Activated CD4-positive, alpha-beta T cell treated with anti-CD3 and anti-CD28 coated beads for 24 hours (primary cell): ENCODE data around the gene RBM47.

ENCODE experiments used
- DNase-seq, 2 donors: peaks; one replicate each; pipeline ENCODE4 v3.0.0-alpha.2; 2020; ENCODE audit warnings: low read depth in 2 of 2

Gene RBM47

DNA sequence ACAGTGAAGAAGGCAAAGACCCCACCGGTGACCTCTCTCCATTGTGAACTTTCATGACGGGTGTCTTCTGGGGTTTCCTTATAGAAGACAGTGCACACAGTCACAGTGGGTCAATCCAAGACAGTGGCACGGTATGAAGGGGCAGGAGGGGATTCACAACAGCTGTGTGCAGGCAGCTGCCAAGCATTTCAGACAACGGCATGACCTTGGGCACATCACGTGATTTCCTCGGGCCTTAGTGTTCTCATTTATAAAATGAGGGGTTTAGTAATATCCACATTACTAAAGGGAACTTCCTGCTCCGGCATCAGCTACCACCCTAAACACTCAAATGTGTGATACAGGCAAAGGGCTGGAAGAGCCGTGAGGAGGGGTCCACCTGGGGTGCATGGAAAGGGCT, 42.9 kb downstream of the RBM47 start:
- no peak for DNase-seq

GRCh38 chr4:40586034-40586433, 43.6 kb downstream of the RBM47 start:
- DNase-seq, result no peak

DNA sequence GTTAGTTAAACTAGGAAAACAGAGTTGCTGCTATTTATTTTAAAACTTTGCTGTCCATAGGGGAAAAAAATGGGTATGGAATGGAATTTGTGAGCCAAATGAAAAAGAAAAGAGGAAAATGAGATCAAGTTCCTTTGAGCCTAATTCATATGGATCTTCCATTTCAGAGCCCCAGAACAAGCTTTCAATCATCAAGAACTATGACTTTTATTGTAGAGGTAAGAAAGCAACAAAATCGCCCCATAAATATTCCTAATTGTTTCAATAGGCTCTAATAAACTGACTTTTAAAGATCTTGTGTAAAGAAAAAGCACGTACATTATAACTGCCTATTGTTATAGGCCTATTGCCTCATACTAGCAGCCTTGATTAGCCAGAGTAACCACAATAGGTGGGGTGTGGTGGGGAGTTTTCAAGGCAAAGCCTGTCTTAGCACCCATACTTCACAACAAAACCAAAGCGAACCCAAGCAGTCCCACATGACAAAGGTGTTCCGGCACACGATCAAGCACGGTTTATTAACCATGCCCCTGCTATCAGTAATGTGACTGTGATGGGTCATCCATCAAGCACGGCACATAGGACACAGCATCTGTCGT, 44.4 kb downstream of the RBM47 start:
- DNase-seq, result no peak

DNA sequence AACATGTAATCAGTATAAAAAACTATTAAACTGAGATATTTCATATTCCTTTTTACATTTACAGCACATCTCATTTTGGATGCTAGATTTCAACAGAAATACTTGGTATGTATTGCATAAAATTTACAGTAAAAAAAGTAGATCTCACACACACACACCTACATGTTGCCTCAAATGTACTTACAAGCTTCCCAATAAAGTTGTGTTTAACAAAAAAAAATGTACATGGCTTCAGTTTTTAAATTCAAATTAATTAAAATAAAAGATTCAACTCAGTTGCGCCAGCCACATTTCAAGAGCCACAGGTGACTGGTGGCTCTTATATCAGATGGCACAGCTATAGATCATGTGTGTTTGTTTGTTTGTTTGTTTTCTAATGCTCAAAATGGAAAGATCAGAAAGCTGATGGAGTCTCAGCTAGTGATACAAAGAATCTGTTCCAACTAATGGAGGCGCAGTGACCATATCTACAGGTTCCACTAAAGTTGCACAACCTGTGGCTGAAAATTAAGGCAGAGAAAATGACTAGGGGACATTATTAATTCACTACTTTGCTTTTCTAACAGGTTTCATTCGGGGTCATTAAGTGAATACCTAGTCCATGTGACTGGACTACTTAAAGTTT, 45.0 kb downstream of the RBM47 start:
- DNase-seq, result no peak

- DNase-seq, result no peak
These were observed 45.7 kb downstream of the RBM47 start for GRCh38 chr4:40583850-40584439.

GRCh38 chr4:40582413-40582812, 47.3 kb downstream of the RBM47 start:
- no peak for DNase-seq

- no peak for DNase-seq
These were observed 48.2 kb downstream of the RBM47 start for GRCh38 chr4:40581254-40582140.

- DNase-seq, result no peak
These were observed 49.7 kb downstream of the RBM47 start for GRCh38 chr4:40579983-40580382.

- DNase-seq, result no peak
These were observed 51.9 kb downstream of the RBM47 start for GRCh38 chr4:40577588-40578253.

DNA sequence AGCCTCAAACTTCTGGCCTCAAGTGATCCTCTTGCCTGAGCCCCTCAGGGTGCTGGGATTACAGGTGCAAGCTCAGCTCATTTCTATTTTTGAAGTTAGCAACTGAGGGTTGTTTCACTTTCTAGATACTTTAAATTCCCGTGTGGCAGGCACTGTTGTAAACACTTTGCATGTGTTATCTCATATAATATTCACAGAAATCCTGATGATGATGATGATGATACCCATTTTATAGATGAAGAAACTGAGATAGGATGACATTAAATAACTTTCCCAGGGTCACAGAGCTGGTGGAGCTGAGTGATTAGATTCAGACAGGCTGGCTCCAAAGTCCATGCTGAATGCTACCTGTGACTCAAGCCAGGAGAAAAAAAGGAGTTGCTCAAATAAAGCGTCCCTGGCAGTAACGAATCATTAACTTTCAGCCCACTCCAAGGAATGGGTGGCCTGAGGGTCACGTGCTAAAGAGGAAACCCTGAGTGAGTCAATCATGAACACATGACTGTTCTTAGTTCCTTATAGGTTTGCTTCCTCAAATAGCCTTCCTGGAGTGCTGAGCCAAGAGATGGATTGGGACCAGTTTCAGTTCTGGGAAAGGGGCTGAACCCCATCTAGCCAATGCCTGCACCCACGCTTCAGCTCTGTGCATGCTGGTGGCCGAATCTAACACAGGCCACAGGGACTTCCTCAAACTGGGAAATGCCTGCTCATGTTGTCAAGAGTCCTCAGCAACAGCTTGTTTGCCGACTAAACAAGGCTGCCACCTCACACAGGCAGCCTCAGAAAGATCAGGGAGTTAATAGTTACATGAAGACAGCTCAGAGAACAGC, 52.8 kb downstream of the RBM47 start:
- DNase-seq, result no peak

GRCh38 chr4:40575846-40576245, 53.8 kb downstream of the RBM47 start:
- no peak for DNase-seq

DNA sequence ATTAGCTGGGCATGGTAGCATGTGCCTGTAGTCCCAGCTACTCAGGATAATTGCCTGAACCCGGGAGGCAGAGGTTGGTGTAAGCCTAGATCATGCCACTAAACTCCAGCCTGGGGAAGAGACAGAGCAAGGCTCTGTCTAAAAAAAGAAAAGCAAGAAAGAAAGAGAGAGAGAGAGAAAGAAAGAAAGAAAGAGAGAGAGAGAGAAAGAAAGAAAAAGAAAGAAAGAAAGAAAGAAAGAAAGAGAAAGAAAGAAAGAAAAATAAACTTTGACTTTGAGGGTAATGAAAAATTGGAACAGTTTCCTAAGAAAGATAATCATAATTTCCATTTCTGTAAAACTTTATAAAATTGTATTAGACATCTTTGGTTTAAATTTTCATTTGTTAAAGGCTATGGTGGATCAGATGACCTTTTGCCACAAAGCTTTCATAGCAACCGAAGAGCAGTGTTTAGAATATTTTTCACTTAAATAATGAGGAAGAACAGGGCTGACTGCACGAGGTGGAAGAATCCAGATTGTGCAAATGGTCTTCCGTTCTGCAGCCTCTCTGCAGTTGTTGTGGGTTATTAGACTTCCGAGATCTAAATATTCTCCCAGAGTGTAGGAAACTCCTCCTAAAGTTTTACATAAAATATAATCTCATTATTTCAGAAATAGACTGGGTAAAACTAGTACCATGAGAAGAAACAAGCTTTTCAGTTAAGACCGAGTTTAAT, 55.9 kb downstream of the RBM47 start:
- no peak for DNase-seq

DNA sequence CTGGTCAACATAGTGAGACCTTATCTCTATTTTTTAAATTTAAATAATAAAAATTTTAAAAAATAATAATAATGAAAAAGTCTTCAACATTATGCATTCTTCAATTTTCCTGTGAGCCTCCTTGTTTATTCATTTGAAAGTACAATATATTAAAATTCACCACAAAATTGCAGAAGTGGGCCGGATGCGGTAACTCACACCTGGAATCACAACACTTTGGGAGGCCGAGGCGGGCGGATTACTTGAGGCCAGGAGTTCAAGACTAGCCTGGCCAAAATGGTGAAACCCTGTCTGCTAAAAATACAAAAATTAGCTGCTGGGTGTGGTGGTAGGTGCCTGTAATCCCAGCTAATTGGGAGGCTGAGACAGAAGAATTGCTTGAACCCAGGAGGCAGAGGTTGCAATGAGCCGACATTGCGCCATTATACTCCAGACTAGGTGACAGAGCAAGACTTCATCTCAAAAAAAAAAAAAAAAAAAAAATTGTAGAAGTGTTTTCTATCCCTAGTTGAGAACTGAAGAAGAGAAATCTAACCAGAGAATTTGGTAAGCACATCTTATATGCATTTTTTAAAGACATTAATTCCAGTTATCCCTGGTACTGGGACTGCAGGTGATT, 56.9 kb downstream of the RBM47 start:
- DNase-seq, result no peak

- no peak for DNase-seq
These were observed 58.5 kb downstream of the RBM47 start for GRCh38 chr4:40571208-40571607.

GRCh38 chr4:40570348-40571077, 59.2 kb downstream of the RBM47 start:
- DNase-seq, result no peak

DNA sequence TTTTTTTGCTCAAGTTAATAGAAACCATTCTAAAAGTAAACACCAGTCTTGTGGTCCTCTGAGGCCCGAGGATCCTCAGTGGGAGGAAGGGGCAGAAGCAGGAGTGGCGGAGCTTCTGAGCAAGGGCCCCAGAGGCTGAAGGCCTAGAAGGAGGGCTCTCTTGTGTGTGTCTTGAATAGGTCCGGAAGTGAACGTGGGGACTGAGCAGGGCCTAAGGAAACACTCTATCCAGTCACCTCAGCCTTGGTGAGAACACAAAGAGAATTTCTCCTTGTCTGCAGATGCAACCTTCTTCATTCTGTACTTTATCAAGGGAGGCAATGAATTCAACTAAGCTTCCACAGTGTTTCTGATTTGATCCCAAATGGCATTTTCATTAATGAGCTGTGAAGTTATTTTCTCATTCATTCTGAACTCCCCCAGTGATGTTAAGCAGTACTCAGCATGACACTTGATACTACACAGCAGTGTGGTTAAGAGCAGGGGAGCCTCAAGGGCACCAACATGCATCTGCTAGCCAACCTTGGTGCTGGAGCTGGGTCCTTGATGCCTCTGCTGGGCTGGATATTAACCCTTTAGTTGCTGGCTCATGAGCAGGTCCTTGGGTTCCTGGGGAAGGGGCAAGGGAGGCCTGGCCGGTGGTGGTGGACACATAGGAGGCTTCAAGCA, 64.7 kb downstream of the RBM47 start:
- no peak for DNase-seq

- no peak for DNase-seq
These were observed 65.7 kb downstream of the RBM47 start for GRCh38 chr4:40564004-40564403.

DNA sequence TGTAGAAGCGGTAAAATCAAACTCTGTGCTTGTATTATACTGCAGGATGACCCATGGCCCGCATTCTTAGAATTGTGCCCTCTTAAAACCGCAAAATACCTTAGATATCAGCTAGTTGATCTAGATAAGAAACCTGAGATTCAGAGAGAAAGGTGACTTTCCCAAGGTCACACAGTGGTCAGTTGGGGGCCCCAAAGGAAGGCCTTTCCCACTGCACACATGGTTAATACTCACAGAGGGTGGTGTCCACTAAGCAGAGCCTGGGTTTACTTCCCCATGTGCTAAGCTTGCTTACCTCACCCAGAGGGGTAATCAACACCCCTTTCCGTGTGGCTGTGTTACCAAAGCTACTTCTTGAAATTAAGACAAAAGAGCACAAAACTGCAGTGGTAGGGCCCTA, 66.3 kb downstream of the RBM47 start:
- no peak for DNase-seq

- DNase-seq, result no peak
These were observed 67.0 kb downstream of the RBM47 start for GRCh38 chr4:40562681-40563080.
